SHP77 treated with DMSO at 0.1 percent for 48 hours (cell line): ENCODE data around the gene CFAP45.

Experiments used
- DNase-seq: peaks from one replicate; lab custom pipeline; 2025; lab: John Stamatoyannopoulos, UW

Gene CFAP45

DNA sequence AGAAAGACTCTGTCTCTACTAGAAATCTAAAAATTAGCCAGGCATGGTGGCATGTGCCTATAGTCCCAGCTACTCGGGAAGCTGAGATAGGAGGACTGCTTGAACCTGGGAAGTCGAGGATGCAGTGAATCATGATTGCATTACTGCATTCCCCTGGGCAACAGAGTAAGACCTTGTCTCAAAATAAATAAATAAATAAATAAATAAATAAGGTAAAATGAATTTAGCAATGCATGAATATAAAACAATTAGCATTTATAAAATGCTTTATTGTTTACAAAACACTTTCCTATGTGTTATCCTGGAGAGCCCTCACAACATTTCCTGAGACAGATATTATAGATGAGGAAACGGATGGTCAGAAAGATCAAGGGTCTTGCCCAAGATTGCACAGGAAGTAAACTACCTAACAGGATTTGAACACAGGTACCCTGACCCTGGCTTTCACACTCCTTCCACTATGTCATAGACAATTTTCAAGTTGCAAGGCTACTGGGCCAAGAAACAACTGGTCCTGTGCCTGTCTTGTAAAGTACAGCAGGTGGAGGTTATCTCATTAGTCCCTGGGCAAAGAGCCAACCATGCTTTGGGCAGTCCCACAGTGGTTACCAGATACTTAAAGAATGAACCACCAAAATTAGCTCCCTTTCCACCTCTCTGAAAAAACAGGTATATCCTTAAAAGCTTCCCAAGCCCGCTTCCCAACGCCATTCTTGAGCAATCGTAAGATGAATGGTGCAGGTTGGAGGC lies 22.1 kb downstream of the CFAP45 start:
- DNase-seq = no peak

GRCh38 chr1:159873530-159874143 lies 26.3 kb downstream of the CFAP45 start:
- DNase-seq = no peak

GRCh38 chr1:159872891-159873290 lies 27.1 kb downstream of the CFAP45 start:
- DNase-seq = no peak

- DNase-seq = no peak
Observed at GRCh38 chr1:159870704-159871103, 29.3 kb downstream of the CFAP45 start.

DNA sequence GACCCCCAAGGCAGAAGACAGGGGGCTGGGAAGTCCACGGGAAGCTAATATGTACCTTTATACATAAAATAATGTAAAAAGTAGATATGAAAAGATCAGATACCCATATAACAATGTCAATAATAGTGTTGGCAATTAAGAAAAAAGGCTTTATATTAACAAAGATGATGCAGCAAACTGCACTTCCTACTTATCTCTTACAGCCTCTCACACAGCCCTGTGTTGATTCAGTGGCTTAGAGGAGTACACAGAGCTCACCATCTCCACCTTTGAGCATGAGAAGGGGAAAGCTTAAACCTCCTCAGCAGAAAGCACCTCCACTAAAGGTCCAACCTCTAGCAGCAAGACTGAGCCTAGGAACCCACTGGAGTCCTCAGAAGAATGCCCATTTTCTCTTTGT lies 30.4 kb downstream of the CFAP45 start:
- no peak for DNase-seq

DNA sequence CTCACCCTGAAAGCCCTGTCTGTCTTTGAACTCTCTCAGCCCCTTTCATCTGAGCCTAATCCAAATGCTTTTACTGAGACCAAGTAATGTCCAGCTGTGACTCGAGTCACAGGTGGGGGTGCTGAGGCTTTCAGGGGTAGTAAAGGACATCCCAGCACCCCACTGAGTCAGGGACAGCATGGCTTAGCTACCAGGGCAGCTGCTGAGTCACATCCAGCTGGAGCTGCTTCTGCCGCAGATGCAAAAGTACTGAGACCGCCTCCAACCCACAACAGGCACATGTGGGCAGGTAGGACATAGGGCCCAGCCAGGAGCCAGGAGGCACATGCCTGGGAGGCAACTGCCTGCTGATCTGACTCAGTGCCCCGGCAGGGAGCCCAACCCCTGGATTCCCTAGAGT lies 30.8 kb downstream of the CFAP45 start:
- no peak for DNase-seq

DNA sequence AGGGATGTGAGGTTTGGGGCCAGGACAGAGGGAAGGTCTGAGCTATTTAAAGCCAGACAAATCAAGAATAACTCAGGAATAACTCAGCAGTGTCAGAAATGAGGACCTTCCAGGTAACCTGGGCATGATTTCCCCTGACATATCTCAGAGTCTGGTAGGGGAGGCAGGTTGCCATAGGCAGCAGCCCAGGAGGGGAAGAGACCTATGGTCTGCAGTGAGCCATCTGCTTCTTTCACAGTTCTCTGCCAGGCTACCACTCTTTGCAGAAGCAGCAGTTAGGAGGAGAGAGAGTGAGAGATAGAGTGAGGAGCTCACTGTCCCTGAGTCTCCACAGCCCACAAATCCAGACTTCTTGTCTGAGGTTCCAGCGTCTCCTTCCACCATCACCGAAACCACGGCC lies 31.2 kb downstream of the CFAP45 start:
- no peak for DNase-seq

- peak; percentile 92 for DNase-seq
Observed at GRCh38 chr1:159867664-159868026, 32.3 kb downstream of the CFAP45 start.

- DNase-seq = no peak
Observed at GRCh38 chr1:159866905-159867663, 32.9 kb downstream of the CFAP45 start.

DNA sequence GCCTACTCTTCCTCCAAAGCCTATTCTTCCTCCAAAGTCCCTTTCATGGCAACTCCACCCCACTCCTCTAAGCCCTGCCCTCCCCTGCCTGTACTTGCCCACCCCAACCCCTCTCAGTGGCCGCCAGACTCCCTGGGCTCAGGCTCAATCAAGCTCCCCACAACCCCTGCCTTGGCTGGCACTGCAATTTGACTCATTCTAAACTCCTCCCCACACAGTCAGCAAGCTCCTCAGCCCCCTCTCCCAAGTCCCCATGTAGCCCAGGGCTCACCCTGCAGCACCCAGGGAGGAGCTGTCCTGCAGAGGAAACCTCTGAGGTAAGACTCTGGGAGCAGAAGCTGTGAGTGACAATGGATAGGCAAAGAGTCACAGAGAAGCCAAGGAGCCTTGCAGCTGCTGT lies 33.9 kb downstream of the CFAP45 start:
- DNase-seq = no peak

DNA sequence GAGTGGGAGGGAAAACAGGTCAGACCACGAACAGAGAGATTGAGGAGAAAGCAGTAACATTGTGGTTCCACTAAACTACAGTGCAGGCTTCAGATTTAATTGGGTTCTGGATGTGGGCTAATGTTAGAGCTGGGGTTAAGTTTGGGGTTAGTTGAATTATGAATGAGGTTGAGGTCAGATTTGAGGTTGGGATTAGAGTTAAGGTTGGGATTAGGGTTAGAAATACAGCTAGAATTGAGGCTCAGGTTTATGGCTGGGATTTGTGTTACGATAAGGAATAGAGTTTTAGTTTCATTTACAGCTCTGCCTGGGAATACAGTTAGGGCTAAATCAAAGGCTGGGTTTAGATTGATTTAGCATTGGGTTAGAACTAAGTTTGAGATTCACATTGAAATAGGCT lies 35.7 kb downstream of the CFAP45 start:
- no peak for DNase-seq

DNA sequence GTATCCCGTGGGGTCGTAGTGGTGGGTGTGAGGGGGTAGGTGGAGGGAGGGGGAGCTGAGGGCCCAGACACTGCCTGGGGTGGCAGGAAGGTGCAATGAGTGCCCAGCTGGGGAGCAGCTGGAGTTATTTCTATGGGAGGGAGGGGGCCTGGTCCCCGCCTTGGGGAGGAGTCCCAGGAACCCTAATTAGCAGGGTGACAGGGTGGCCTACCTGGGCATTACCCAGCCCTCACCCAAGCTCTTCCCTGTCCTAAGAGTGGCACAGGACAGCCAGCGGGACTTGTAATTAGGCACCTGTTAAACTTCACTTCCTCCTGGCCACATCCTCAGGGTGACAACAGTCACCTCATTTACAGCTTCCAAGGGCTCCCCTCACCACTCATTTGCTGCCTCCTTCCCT lies 37.4 kb downstream of the CFAP45 start, which contains the start of gene VSIG8:
Gene VSIG8, minus strand, starts transcription at position 101 of the 400 bp plus-strand sequence. CDS start 136 bp downstream, outside the sequence.
- DNase-seq = no peak

GRCh38 chr1:159862031-159862430 lies 37.9 kb downstream of the CFAP45 start:
- DNase-seq = no peak

DNA sequence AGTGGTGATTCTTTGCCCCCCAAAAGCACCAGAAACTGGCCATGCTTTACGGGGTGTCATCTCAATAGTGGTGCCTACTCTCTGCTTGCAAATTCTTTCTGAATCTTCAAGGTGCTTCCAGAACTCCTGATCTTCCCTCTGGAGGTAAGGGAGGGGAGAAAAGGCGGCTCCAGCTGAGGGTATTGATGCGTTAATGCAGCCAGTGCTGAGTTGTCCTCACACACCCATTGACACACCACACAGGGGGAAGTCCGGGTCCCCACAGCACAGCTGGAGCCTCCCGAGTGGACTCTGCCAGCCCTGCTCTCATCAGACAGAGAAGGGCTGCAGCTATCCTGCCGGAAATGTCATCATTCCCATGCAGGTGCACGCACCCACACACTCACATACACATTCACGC lies 38.7 kb downstream of the CFAP45 start:
- no peak for DNase-seq

DNA sequence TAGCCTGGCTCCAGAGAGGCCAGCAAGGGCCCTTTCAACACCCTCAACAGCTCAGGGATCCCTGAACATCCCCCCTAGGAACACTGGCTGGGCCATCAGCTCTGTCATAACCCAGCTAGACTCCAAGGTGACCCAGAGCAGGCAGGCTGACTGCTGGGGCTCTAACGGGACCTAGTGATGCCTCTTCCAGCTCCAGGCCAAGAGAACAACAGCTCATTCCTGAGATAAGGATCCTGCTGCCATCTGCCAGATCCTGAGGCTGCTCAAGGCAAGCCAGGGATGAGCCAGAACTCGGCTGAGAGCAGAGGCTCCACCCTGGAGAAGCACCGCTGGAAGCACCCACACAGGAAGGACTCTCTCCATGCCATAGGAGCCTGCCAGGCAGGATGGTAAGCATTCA lies 39.5 kb downstream of the CFAP45 start:
- DNase-seq = no peak

DNA sequence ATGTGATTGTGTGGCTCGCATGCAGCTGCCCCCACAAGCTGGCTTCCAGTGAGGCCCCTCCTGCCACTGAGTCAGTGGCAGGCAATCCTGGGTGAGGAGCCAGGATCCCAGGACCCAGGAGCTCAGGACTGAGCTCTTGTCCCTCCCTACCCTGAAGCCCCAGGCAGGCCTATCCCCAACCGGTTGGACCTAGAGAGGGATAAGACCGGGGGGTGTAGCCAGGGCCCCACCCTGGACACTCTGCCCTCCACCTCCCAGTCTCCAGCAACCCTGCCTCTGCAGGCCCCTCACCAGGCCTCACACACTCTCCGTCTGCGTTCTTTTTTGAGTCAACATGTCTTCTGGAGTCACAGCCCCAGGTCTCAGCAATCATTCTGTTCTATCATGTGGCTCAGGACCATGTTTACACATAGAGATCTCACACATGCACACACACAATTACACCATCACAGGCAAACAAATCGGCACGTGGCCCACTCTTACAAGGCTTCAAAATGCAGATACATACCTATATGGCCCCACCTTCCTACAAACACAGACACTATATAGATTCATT lies 40.1 kb downstream of the CFAP45 start:
- DNase-seq = no peak

GRCh38 chr1:159857889-159858288 lies 42.1 kb downstream of the CFAP45 start:
- no peak for DNase-seq

DNA sequence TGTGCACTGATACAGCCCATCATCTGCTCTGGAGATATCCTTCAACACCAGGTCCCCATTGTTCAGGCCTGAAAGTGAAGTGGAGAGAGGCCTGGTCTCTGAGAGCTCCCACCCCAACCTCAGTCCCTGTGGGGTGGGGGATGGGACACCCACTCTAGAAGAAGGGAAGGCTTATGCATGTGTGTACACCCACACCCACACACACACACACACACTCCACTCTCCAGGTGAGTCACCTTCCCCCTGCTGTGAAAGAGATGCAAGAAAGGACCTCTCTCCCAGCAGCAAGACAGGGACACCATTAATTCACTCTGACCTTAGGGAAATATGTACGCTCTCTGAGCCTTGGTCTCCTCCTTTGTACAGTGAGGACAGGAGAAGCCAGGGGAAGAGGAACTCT lies 43.4 kb downstream of the CFAP45 start:
- DNase-seq = no peak

GRCh38 chr1:159855709-159856108 lies 44.3 kb downstream of the CFAP45 start:
- DNase-seq = no peak

DNA sequence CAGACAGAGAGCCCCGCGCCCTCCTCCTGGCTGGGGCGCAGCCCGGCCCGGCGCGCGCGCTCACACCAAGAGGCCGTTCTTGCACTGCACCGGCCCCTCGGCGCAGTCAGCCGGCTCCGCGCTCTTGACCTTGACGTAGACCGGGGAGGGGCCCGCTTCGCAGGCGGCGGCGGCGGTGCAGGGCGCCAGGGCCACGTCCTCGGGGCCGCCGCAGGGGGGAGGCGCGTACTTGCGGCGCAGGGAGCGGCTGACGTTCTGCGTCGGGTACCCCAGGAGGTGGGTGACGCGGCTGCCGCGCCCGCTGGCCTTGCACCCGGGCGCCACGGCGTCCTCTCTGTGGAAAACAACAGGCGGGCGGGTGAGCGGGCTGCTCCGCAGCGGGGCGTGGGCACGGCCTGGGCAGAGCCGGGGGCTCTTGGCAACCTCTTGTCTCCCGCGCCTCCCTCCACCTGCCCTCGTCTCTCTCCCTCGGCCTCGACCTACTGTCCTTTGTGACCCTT lies 45.2 kb downstream of the CFAP45 start:
- DNase-seq = peak; percentile 52

GRCh38 chr1:159854116-159854692 lies 45.8 kb downstream of the CFAP45 start:
- peak; percentile 44 for DNase-seq

- DNase-seq = no peak
Observed at GRCh38 chr1:159853417-159854115, 46.4 kb downstream of the CFAP45 start.
